K562 (cell line): ENCODE data around the gene TTC9B.

Source experiments
- CBX5 ChIP-seq: IDR thresholded peaks from 2 replicates; pipeline ENCODE4 v1.6.1; 2014; ENCODE audit warnings: low read depth, borderline replicate concordance
- CHD1 ChIP-seq: fragments of 200-600 bp; sonication (generic); IDR thresholded peaks from one replicate; pipeline ENCODE4 v1.6.1; 2012; ENCODE audit warnings: mild to moderate bottlenecking, moderate library complexity, low read length, inconsistent platforms
- EHMT2 ChIP-seq: fragments of 450-650 bp; IDR thresholded peaks from 2 replicates; pipeline ENCODE4 v1.6.1; 2018; ENCODE audit warnings: antibody characterized with exemption
- FOS ChIP-seq: IDR thresholded peaks from 3 replicates; pipeline ENCODE4 v1.6.1; 2011; ENCODE audit not compliant: insufficient read length; ENCODE audit errors: extremely low read depth
- HMG20B ChIP-seq: fragments of 250-450 bp; sonication (Bioruptor Pico); IDR thresholded peaks from 2 replicates; pipeline ENCODE4 v1.5.0; 2021; ENCODE audit warnings: mild to moderate bottlenecking
- SAP30 ChIP-seq: fragments of 200-600 bp; sonication (generic); IDR thresholded peaks from 2 replicates; pipeline ENCODE4 v1.6.1; 2012; ENCODE audit warnings: borderline replicate concordance, low read depth, mild to moderate bottlenecking, moderate library complexity, low read length, control low read depth, inconsistent platforms; ENCODE audit not compliant: insufficient read depth, poor library complexity, severe bottlenecking
- SIN3A ChIP-seq, 2 experiments: fragments of 150-350 bp in 1 of 2; IDR thresholded peaks; 2 replicates each; pipeline ENCODE4 v1.6.1; 2011 to 2016; ENCODE audit warnings: borderline replicate concordance in 2 of 2, low read depth in 2 of 2, low read length in 2 of 2, mild to moderate bottlenecking in 2 of 2, moderate library complexity in 2 of 2; ENCODE audit not compliant: control insufficient read depth in 1 of 2
- SNRNP70 ChIP-seq: fragments of 200-400 bp; formaldehyde crosslinking; optimal IDR thresholded peaks from 2 replicates; pipeline ENCODE3; 2017; ENCODE audit warnings: low read depth, low read length
- ZNF133 ChIP-seq: fragments of 250-450 bp; sonication (Bioruptor Pico); IDR thresholded peaks from 2 replicates; pipeline ENCODE4 v1.4.0; 2020; ENCODE audit warnings: mild to moderate bottlenecking

DNA sequence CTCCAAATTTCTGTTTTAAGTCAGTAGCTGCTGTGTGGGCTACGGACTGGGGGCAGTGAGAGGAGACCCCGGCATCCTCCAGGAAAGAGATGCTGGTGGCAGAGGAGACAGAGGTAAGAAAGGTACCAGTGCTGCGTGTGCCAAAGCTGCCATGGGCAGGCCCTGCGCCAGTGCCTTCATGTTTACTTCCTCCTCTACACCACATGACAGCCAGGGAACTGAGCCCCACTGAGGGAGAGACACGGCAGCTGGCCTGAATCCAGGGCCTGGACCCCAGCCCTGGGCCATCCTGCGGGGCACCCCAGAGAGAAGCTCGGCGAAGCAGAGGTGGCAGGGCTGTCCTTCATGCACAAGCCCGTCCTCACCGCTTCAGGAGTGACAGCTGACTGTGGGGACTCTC is 31.0 kb upstream of the TTC9B start:
- TF ChIP-seq HMG20B (CRISPR knock-in tag) (no peak), EHMT2 (no peak), SNRNP70 (no peak), SAP30 (no peak), SIN3A (IDR thresholded peaks at IDR 0.05; ENCODE audit: borderline replicate concordance in 2 of 2, control insufficient read depth in 1 of 2, low read depth in 2 of 2, low read length in 2 of 2) (no peak), FOS (no peak), ZNF133 (no peak), CBX5 (no peak), CHD1 (no peak)
